ENCODE measurements around the gene SRD5A1. TPM values are rescaled to one million over a fixed set of nuclear protein-coding genes. Genes with fewer than 3 reads are reported as not detected.

The SRD5A1 gene
- total RNA-seq, 4 donors from 2014 or later = 2.2 to 5.6 (median 3.4) TPM

DNA sequence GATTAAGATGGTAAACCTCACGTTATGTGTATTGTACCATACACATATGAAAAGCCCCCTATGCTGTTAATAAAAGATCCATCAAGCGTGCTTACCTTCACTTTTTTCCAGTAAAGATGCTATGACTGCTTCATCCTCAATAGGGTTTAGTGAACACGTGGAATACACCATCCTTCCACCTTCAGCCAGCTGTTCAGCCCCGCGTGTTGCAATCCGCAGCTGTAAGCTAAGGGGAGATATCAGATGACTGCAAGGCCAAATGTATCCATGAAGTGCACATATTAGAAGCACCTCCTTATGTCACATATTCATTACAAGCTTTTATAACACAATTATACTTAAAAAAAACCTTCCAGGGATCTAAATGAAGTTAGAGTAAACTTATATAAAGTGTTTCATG, 16.6 kb upstream of the SRD5A1 start:
- no peak for TF ChIP-seq POLR2AphosphoS5 (IDR thresholded peaks at IDR 0.05)
- no peak for TF ChIP-seq EP300 (IDR thresholded peaks at IDR 0.05)
- no peak for TF ChIP-seq POLR2A (IDR thresholded peaks at IDR 0.05)
- TF ChIP-seq, protein P1, sequence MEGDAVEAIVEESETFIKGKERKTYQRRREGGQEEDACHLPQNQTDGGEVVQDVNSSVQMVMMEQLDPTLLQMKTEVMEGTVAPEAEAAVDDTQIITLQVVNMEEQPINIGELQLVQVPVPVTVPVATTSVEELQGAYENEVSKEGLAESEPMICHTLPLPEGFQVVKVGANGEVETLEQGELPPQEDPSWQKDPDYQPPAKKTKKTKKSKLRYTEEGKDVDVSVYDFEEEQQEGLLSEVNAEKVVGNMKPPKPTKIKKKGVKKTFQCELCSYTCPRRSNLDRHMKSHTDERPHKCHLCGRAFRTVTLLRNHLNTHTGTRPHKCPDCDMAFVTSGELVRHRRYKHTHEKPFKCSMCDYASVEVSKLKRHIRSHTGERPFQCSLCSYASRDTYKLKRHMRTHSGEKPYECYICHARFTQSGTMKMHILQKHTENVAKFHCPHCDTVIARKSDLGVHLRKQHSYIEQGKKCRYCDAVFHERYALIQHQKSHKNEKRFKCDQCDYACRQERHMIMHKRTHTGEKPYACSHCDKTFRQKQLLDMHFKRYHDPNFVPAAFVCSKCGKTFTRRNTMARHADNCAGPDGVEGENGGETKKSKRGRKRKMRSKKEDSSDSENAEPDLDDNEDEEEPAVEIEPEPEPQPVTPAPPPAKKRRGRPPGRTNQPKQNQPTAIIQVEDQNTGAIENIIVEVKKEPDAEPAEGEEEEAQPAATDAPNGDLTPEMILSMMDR (IDR thresholded peaks at IDR 0.05) = no peak
- Histone ChIP-seq H3K27ac (no peak overlapping the region), H3K4me1 (no peaks in the 10 kb centered on the region), H3K27me3 (no peaks in the 10 kb centered on the region), H3K4me3 (no peak overlapping the region), H3K36me3 (peaks cover 4 to 100% of the 10 kb centered on the region in 2 donors), H3K9me3 (no peaks in the 10 kb centered on the region)
- WGBS, 2 donors (ENCODE audit: low coverage in 1 of 2) = 77 to 79% methylated on average over 6 of the region's 6 CpGs
- no peak for ATAC-seq

DNA sequence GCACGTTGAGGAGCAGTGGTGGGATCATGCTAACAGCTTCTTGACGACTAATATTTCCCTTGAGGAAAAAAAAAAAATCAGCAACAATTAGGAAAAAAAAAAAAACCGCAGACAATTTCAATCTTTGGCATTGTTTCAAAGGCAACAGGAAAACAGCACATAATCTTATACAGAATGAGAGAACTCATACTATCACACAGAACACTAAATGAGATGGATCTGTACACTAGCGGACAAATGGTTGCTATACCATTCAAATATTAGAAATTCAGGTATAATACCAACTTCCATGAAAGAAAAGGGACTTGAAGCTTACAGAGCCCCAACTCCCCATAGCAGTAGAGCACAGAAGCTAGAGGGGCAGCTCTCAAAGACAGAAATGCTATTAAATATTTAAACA, 10.0 kb upstream of the SRD5A1 start:
- no peak overlapping the region for H3K27ac ChIP-seq
- WGBS, 2 donors (ENCODE audit: low coverage in 1 of 2) = 84 to 88% methylated on average over 4 of the region's 4 CpGs
- peaks cover 0 to 2% (median 0%) of the 10 kb centered on the region in 3 donors for H3K4me1 ChIP-seq
- H3K9me3 ChIP-seq = no peaks in the 10 kb centered on the region
- H3K27me3 ChIP-seq = no peaks in the 10 kb centered on the region
- H3K36me3 ChIP-seq = peaks cover 0 to 89% of the 10 kb centered on the region in 2 donors
- TF ChIP-seq EP300 (IDR thresholded peaks at IDR 0.05) (no peak), POLR2A (IDR thresholded peaks at IDR 0.05) (no peak), POLR2AphosphoS5 (IDR thresholded peaks at IDR 0.05) (no peak)
- TF ChIP-seq, protein P1 (IDR thresholded peaks at IDR 0.05) = no peak
- H3K4me3 ChIP-seq = no peak overlapping the region
- ATAC-seq = no peak

DNA sequence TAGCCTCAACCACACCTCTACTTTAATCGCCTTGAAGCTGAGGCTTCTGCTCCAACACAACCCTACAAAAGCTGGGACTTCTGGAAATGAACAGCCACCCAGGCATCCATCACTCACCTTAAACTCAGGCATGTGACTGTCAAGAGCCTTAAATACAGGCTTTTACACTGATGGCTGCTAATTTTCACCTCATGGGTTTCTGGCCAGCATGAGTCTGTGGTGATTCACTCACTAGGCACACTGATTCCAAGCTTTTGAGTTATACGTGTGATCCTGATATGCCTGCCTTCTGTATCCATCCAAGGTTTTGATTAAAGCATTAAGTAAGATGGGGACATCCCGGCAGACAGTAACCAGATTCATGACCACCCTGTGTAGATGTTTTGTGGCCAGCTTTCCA, 9.3 kb upstream of the SRD5A1 start:
- Histone ChIP-seq H3K4me1 (peaks cover 0 to 9% (median 0%) of the 10 kb centered on the region in 3 donors), H3K9me3 (no peaks in the 10 kb centered on the region), H3K36me3 (peaks cover 0 to 89% of the 10 kb centered on the region in 2 donors), H3K27me3 (no peaks in the 10 kb centered on the region), H3K27ac (no peak overlapping the region), H3K4me3 (no peak overlapping the region)
- TF ChIP-seq POLR2AphosphoS5 (IDR thresholded peaks at IDR 0.05) (no peak), POLR2A (IDR thresholded peaks at IDR 0.05) (no peak), EP300 (IDR thresholded peaks at IDR 0.05) (no peak)
- TF ChIP-seq, protein P1 (IDR thresholded peaks at IDR 0.05) = no peak
- WGBS, 2 donors (ENCODE audit: low coverage in 1 of 2) = 74 to 94% methylated on average over 3 of the region's 3 CpGs
- no peak for ATAC-seq

DNA sequence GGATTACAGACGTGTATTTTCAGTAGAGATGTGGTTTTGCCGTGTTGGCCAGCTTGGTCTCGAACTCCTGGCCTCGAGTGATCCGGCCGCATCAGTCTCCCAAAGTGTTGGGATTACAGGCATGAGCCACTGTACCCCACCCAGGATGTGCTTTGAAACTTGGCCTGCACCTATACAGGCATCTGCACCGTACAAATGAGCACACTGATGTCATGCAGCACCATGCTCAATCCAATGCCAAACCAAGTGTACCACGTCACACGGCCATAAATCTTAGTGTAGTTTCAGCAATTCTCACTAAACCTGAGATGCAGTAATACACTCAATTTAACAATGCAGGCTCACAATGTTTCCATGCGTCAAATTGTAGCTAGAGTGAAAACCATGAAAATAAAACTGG, 6.7 kb upstream of the SRD5A1 start:
- ATAC-seq = no peak

DNA sequence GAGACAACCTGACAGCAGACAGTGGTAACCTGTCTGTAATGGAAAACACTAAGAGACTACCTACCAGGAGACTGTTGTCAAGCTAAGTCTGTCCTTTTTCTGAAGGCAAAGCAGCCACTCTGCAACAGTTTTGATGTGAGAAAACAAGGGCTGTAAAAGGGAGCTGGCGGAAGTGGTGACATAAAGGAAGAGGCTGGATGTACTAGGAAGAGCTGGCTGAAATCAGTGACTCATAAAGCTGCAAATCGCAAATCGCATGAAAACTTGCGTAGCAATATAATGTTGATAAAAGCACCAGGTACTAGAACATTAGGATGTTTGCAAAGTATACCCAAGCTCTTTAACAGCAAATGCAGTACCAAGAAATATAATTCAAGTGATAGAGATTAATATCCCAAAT, 1.8 kb upstream of the SRD5A1 start:
- H3K9me3 ChIP-seq = no peaks in the 10 kb centered on the region
- 87 to 88% methylated on average over 4 of the region's 4 CpGs for WGBS, 2 donors (ENCODE audit: low coverage in 1 of 2)
- peaks cover 0 to 47% of the 10 kb centered on the region in 2 donors for H3K36me3 ChIP-seq
- no peak overlapping the region for H3K27ac ChIP-seq
- H3K4me3 ChIP-seq = no peak overlapping the region
- no peaks in the 10 kb centered on the region for H3K27me3 ChIP-seq
- ATAC-seq = no peak
- peaks cover 0 to 55% (median 12%) of the 10 kb centered on the region in 3 donors for H3K4me1 ChIP-seq
- TF ChIP-seq EP300 (IDR thresholded peaks at IDR 0.05) (no peak), POLR2AphosphoS5 (IDR thresholded peaks at IDR 0.05) (no peak), POLR2A (IDR thresholded peaks at IDR 0.05) (no peak)
- TF ChIP-seq, protein P1 (IDR thresholded peaks at IDR 0.05) = no peak

More for the DNA sequence above, 6.7 kb upstream of the SRD5A1 start:
- Histone ChIP-seq H3K9me3 (no peaks in the 10 kb centered on the region), H3K27ac (no peak overlapping the region), H3K4me3 (no peak overlapping the region), H3K36me3 (peaks cover 0 to 89% of the 10 kb centered on the region in 2 donors), H3K4me1 (peaks cover 0 to 17% (median 4%) of the 10 kb centered on the region in 3 donors), H3K27me3 (no peaks in the 10 kb centered on the region)
- WGBS, 2 donors (ENCODE audit: low coverage in 1 of 2) = 73 to 78% methylated on average over 7 to 9 of the region's 10 CpGs
- TF ChIP-seq, protein P1 (IDR thresholded peaks at IDR 0.05) = no peak
- TF ChIP-seq EP300 (IDR thresholded peaks at IDR 0.05) (no peak), POLR2AphosphoS5 (IDR thresholded peaks at IDR 0.05) (no peak), POLR2A (IDR thresholded peaks at IDR 0.05) (no peak)

Measured in gastroesophageal sphincter (tissue), 4 donors.